Measurements from ENCODE around the gene DCD.
"Not testable (repeated sequence)": the region's sequence is repeated elsewhere in the genome, so short reads cannot be mapped to it uniquely, and the experiment has no call there.

DCD gene

DNA sequence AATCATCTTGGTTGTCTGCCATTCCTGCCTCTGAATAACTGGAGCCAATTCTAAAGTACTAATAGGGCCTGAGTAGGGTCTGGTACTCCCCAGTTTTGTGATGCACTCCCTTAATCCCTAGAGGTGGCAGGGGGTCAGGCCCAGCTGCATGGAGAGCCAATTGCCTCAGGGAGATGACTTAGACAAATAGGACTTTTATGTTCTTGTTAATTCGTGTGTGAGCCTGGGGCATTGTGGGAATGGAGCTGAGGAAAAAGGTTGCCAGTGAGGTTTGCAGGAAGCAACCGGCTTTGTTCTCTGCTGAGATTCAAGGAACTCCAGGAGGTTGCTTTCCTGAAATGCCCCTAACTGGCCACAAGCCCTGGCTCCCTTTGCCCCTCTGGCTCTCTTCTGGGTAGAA is 6.8 kb upstream of the DCD start:
- no peaks in the 10 kb centered on the region for H3K36me3 ChIP-seq (ENCODE audit: control insufficient read depth, insufficient read depth, low read length)
- no peaks in the 10 kb centered on the region for H3K9me3 ChIP-seq (ENCODE audit: control insufficient read depth, insufficient read depth, low read length)
- H3K27ac ChIP-seq (ENCODE audit: low read depth, low read length), result no peak overlapping the region
- no peak overlapping the region for H3K9ac ChIP-seq (ENCODE audit: low read depth, low read length)
- H3K27me3 ChIP-seq (ENCODE audit: control insufficient read depth, insufficient read depth, low read length), result peaks cover 4% of the 10 kb centered on the region; the same call in 1 of the 2 replicates
- peaks cover 9% of the 10 kb centered on the region for H3K4me1 ChIP-seq (ENCODE audit: control insufficient read depth, insufficient read depth, low read length)
- H3K4me3 ChIP-seq (ENCODE audit: low read depth, low read length), result no peak overlapping the region

DNA sequence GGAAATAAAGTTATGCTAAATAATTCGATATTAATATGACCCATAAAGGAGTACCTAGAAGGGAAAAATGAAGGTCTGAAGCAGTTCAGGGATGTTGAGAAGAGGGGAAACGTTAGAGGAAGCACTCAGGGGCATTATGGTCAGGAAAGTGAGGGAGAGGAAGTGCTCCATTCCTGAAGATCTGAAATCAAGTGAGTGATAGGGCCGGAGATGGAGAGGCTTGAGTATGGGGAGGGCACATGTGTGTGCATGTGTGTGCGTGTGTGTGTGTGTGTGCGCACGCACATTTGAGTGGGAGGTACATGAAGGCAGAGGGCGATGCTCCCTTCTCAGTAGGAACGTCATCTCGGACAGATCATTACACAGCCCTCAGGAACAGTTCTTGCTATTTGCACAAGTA is 4.9 kb upstream of the DCD start:
- H3K4me3 ChIP-seq (ENCODE audit: low read depth, low read length), result no peak overlapping the region
- H3K36me3 ChIP-seq (ENCODE audit: control insufficient read depth, insufficient read depth, low read length), result no peaks in the 10 kb centered on the region
- H3K9me3 ChIP-seq (ENCODE audit: control insufficient read depth, insufficient read depth, low read length), result no peaks in the 10 kb centered on the region
- no peak overlapping the region for H3K9ac ChIP-seq (ENCODE audit: low read depth, low read length)
- H3K4me1 ChIP-seq (ENCODE audit: control insufficient read depth, insufficient read depth, low read length), result peaks cover 6% of the 10 kb centered on the region
- H3K27ac ChIP-seq (ENCODE audit: low read depth, low read length), result no peak overlapping the region
- H3K27me3 ChIP-seq (ENCODE audit: control insufficient read depth, insufficient read depth, low read length), result peaks cover 7% of the 10 kb centered on the region; the same call in 1 of the 2 replicates

DNA sequence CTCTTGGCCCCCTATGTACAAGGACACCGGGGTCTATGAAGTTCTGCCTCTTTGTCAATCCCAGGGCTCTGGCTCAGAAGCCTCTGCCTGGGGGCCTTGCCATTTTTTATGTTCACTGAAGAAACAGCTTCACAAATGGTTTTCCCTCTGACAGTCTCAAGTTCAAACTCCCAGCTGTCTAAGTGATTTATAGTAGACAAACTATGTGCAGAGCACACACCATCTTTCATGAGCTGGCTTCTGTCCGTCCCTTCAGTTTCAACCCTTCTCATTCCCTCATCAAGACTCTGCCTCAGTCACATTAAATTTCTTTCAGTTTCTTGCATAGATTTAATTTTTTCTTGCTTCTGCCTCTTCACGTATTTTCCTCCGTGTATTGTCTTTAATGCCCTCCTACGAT is 2.7 kb upstream of the DCD start:
- H3K4me1 ChIP-seq (ENCODE audit: control insufficient read depth, insufficient read depth, low read length), result peaks cover 4% of the 10 kb centered on the region; the same call in 1 of the 2 replicates
- H3K36me3 ChIP-seq (ENCODE audit: control insufficient read depth, insufficient read depth, low read length), result no peaks in the 10 kb centered on the region
- no peak overlapping the region for H3K27ac ChIP-seq (ENCODE audit: low read depth, low read length)
- H3K27me3 ChIP-seq (ENCODE audit: control insufficient read depth, insufficient read depth, low read length), result peaks cover 7% of the 10 kb centered on the region; the same call in 1 of the 2 replicates
- no peak overlapping the region for H3K4me3 ChIP-seq (ENCODE audit: low read depth, low read length)
- H3K9ac ChIP-seq (ENCODE audit: low read depth, low read length), result no peak overlapping the region
- H3K9me3 ChIP-seq (ENCODE audit: control insufficient read depth, insufficient read depth, low read length), result no peaks in the 10 kb centered on the region

DNA sequence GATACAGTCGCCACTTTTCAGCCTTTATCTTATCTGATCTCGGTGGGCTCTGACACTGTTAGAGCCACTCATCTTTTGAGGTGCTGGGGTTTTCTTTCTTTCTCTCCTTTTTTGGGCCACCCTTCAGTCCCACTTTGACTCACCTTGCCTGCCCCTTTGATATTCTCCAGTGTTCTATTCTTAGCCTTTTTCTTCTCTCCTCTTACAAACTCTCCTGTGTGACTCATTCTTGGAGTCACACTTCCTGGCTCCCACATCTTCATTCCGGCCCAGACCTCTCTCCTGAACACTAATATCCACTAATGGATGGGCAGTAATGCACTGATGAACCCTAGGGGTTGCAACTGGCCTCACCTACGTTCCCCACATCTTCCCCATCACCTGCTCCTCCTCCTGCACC is 2.2 kb upstream of the DCD start:
- Histone ChIP-seq H3K4me3 (ENCODE audit: low read depth, low read length) (no peak overlapping the region), H3K36me3 (ENCODE audit: control insufficient read depth, insufficient read depth, low read length) (no peaks in the 10 kb centered on the region), H3K27ac (ENCODE audit: low read depth, low read length) (no peak overlapping the region), H3K9me3 (ENCODE audit: control insufficient read depth, insufficient read depth, low read length) (no peaks in the 10 kb centered on the region), H3K27me3 (ENCODE audit: control insufficient read depth, insufficient read depth, low read length) (peaks cover 7% of the 10 kb centered on the region; the same call in 1 of the 2 replicates), H3K4me1 (ENCODE audit: control insufficient read depth, insufficient read depth, low read length) (peaks cover 4% of the 10 kb centered on the region; the same call in 1 of the 2 replicates), H3K9ac (ENCODE audit: low read depth, low read length) (no peak overlapping the region)

DNA sequence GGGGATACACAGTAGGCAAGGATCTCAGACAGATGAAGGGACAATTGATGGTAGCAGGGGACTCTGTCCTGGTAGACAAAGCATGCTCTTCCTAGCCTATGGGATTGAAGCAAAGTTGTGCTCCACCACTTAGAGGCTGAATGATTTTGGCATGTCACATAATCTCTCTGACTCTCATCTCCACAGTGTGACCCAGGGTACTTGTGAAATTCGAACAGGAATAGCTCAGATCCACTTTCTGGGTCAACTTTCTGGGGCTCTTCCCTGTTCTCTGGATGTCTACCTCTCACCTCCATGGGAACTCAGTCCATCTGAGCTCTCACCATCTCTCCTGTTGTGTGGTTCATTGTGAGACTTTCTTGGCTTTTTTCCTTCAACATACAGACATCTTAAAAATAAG is 1.7 kb upstream of the DCD start:
- Histone ChIP-seq H3K36me3 (ENCODE audit: control insufficient read depth, insufficient read depth, low read length) (no peaks in the 10 kb centered on the region), H3K4me1 (ENCODE audit: control insufficient read depth, insufficient read depth, low read length) (peaks cover 4% of the 10 kb centered on the region; the same call in 1 of the 2 replicates), H3K9ac (ENCODE audit: low read depth, low read length) (no peak overlapping the region), H3K27ac (ENCODE audit: low read depth, low read length) (no peak overlapping the region), H3K4me3 (ENCODE audit: low read depth, low read length) (no peak overlapping the region), H3K9me3 (ENCODE audit: control insufficient read depth, insufficient read depth, low read length) (no peaks in the 10 kb centered on the region), H3K27me3 (ENCODE audit: control insufficient read depth, insufficient read depth, low read length) (peaks cover 7% of the 10 kb centered on the region; the same call in 1 of the 2 replicates)

DNA sequence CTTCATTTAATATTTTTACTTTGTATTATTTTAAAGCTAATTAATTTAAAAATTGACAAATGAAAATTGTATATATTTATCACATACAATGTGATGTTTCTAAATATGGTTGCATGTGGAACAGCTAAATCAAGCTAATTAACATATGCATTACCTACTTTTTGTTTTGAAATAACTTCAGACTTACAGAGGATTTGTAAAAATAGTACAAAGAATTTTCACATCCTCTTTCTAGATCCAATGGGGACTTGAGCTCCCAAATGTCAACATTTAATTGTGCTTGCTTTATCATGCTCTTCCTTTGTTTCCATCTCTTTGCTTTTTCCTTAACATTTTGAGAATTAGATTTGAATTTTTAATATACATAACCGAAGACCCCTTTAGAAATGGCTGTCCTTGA is 6.6 kb downstream of the DCD start:
- Histone ChIP-seq H3K27me3 (ENCODE audit: control insufficient read depth, insufficient read depth, low read length) (0 out of 2 replicates have a peak, but pooled peaks cover 5% of the 10 kb centered on the region), H3K27ac (ENCODE audit: low read depth, low read length) (no peak overlapping the region), H3K36me3 (ENCODE audit: control insufficient read depth, insufficient read depth, low read length) (no peaks in the 10 kb centered on the region), H3K9me3 (ENCODE audit: control insufficient read depth, insufficient read depth, low read length) (no peaks in the 10 kb centered on the region), H3K4me3 (ENCODE audit: low read depth, low read length) (no peak overlapping the region), H3K9ac (ENCODE audit: low read depth, low read length) (no peak overlapping the region), H3K4me1 (ENCODE audit: control insufficient read depth, insufficient read depth, low read length) (no peaks in the 10 kb centered on the region)

DNA sequence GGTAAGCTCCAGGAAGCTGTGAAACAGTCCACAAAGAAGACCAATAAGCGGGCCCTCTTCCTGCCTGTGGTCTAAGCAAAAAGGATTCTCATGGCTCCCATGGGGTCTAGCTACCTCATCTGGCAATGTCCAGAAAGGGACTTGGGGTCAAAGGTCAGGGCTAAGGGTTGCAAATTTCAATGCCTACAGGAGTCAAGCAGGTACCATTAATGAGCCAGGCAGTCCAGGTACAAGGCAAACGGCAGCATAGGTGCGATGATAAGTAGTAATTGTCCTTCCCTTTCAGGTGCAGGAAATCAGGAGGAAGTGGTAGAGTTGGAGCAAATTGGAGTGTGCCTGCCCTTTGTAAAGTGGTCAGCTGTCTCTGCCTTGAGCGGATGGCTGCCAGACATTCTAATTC is 7.1 kb downstream of the DCD start:
- Histone ChIP-seq H3K4me3 (ENCODE audit: low read depth, low read length) (no peak overlapping the region), H3K27me3 (ENCODE audit: control insufficient read depth, insufficient read depth, low read length) (0 out of 2 replicates have a peak, but pooled peaks cover 5% of the 10 kb centered on the region), H3K36me3 (ENCODE audit: control insufficient read depth, insufficient read depth, low read length) (no peaks in the 10 kb centered on the region), H3K9ac (ENCODE audit: low read depth, low read length) (no peak overlapping the region), H3K27ac (ENCODE audit: low read depth, low read length) (no peak overlapping the region), H3K9me3 (ENCODE audit: control insufficient read depth, insufficient read depth, low read length) (no peaks in the 10 kb centered on the region), H3K4me1 (ENCODE audit: control insufficient read depth, insufficient read depth, low read length) (no peaks in the 10 kb centered on the region)

DNA sequence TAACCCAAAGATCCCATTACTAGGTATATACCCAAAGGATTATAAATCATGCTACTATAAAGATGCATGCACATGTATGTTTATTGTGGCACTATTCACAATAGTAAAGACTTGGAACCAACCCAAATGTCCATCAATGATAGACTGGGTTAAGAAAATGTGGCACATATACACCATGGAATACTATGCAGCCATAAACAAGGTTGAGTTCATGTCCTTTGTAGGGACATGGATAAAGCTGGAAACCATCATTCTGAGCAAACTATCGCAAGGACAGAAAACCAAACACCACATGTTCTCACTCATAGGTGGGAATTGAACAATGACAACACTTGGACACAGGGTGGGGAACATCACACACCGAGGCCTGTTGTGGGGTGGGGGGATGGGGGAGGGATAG is 9.1 kb downstream of the DCD start:
- H3K9ac ChIP-seq (ENCODE audit: low read depth, low read length); H3K4me1 ChIP-seq (ENCODE audit: control insufficient read depth, insufficient read depth, low read length); H3K36me3 ChIP-seq (ENCODE audit: control insufficient read depth, insufficient read depth, low read length); H3K9me3 ChIP-seq (ENCODE audit: control insufficient read depth, insufficient read depth, low read length); H3K4me3 ChIP-seq (ENCODE audit: low read depth, low read length); H3K27ac ChIP-seq (ENCODE audit: low read depth, low read length); H3K27me3 ChIP-seq (ENCODE audit: control insufficient read depth, insufficient read depth, low read length): not testable (repeated sequence)

DNA sequence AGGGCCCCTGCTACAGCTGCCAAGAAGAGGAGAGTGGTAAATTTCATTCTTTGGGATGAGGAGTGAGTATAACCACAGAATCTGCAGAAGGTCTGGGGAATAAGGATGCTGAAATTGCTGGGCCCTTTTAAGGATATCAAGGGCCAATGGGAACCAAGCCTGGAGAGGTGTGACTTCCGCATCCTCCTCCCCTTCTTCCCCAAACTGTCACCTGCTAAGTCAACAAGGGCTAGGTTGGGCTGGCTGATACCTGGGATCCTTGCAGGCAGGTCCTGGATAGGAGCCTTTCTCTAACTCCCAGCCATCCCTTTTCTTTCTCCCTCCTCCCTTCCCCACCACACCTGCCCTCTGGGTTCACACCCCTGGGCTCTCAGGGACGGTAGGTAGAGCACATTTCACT is 13.4 kb downstream of the DCD start, which contains the start of gene LACRT:
Gene LACRT (minus strand): TSS at position 101 of the 400 bp plus-strand sequence. CDS start 54 bp downstream, at position 47.
- Histone ChIP-seq H3K27me3 (ENCODE audit: control insufficient read depth, insufficient read depth, low read length) (0 out of 2 replicates have a peak, but pooled peaks cover 5% of the 10 kb centered on the region), H3K27ac (ENCODE audit: low read depth, low read length) (no peak within 1 kb of the TSS), H3K9me3 (ENCODE audit: control insufficient read depth, insufficient read depth, low read length) (no peaks in the 10 kb centered on the region), H3K9ac (ENCODE audit: low read depth, low read length) (no peak within 1 kb of the TSS), H3K4me1 (ENCODE audit: control insufficient read depth, insufficient read depth, low read length) (no peaks in the 10 kb centered on the region), H3K4me3 (ENCODE audit: low read depth, low read length) (no peak within 1 kb of the TSS), H3K36me3 (ENCODE audit: control insufficient read depth, insufficient read depth, low read length) (no peaks in the 10 kb centered on the region)

DNA sequence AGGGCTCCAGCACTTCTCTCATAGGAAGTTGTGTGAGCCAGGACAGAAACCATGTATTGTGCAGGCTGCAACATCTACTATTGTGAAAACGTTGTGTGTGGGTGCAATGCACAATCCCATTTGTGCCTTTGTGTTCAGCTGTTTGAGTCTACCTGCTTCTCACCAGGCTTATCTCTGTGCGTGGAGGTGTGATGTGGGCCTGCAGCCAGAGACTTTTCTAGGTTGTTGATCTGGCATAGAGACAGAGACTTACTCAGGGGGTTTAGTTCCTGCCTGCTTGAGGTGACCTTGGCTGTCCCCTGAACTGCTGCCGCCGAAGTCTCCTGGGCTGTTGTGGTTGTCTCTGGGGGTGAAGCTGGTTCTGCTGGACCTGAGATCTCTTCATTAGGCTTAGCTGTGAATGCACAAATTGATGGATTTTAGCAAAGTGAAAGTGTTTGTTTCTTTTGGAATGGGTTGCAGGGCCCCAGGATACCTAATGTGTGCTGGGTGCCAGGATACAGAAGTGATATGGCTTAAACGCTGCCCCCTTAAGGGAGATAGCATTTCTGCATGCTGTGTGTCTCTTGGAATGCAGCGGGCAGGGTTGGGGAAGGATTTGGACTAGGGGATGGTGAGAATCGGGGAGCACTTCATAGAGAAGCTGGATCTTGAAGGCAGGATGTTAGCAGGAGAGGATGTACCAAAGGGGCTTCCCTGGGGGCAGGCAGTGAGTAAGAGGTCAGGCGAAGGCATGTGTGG is 16.0 kb downstream of the DCD start:
- Histone ChIP-seq H3K4me1 (ENCODE audit: control insufficient read depth, insufficient read depth, low read length) (no peaks in the 10 kb centered on the region), H3K4me3 (ENCODE audit: low read depth, low read length) (no peak overlapping the region), H3K9ac (ENCODE audit: low read depth, low read length) (no peak overlapping the region), H3K27me3 (ENCODE audit: control insufficient read depth, insufficient read depth, low read length) (0 out of 2 replicates have a peak, but pooled peaks cover 2% of the 10 kb centered on the region), H3K9me3 (ENCODE audit: control insufficient read depth, insufficient read depth, low read length) (peaks cover 11% of the 10 kb centered on the region; the same call in 1 of the 2 replicates), H3K27ac (ENCODE audit: low read depth, low read length) (no peak overlapping the region), H3K36me3 (ENCODE audit: control insufficient read depth, insufficient read depth, low read length) (no peaks in the 10 kb centered on the region)

DNA sequence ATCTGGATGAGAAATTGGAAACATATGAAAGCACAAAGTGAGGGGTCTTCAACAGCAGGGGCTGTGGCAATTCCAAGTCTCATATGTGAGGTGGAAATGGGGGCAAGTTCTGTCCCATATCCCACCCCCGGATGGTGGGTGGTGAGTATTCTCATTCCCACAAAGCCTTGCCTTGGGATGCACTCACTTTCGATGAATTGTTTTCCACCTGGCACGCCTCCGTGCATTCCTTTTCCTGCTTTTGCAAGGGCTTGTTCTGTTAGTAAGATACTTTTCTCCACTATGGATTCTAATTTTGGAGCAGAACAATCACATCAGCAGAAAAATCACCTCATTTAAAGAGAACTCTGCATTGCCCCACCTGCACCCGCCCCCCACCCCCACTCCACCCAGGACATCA is 16.6 kb downstream of the DCD start:
- peaks cover 11% of the 10 kb centered on the region; the same call in 1 of the 2 replicates for H3K9me3 ChIP-seq (ENCODE audit: control insufficient read depth, insufficient read depth, low read length)
- no peak overlapping the region for H3K9ac ChIP-seq (ENCODE audit: low read depth, low read length)
- no peak overlapping the region for H3K27ac ChIP-seq (ENCODE audit: low read depth, low read length)
- no peaks in the 10 kb centered on the region for H3K36me3 ChIP-seq (ENCODE audit: control insufficient read depth, insufficient read depth, low read length)
- no peaks in the 10 kb centered on the region for H3K27me3 ChIP-seq (ENCODE audit: control insufficient read depth, insufficient read depth, low read length)
- H3K4me3 ChIP-seq (ENCODE audit: low read depth, low read length), result no peak overlapping the region
- no peaks in the 10 kb centered on the region for H3K4me1 ChIP-seq (ENCODE audit: control insufficient read depth, insufficient read depth, low read length)
